ENCODE results near the gene PSMC5. TPM values are rescaled to one million over a fixed set of nuclear protein-coding genes. Genes with fewer than 3 reads are reported as not detected.
"Not testable (repeated sequence)": the region's sequence is repeated elsewhere in the genome, so short reads cannot be mapped to it uniquely, and the experiment has no call there.

The PSMC5 gene
- total RNA-seq, 1 donor from 2014 or later = 124 TPM

DNA sequence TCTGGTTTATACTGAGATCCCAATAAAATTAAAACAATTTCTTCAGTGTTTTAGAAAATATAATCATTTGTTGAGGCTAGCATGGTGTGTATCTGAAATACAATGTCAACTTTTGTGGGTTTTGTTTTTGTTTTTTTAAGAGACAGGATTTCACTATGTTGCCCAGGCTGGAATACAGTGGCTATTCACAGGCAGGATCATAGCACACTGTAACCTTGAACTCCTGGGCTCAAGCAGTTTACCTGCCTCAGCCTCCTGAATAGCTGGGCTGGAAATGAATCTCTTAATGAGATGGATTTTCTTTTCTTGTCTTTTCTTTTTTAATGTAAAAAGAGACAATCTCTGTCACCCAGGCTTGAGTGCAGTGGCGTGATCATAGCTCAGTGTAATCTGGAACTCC lies 41.1 kb upstream of the PSMC5 start:
- H3K36me3 Mint-ChIP-seq (ENCODE audit: low read depth, unreplicated experiment) = peaks cover 9% of the 10 kb centered on the region
- H3K27me3 Mint-ChIP-seq (ENCODE audit: unreplicated experiment) = no peaks in the 10 kb centered on the region
- TF ChIP-seq, protein P1, sequence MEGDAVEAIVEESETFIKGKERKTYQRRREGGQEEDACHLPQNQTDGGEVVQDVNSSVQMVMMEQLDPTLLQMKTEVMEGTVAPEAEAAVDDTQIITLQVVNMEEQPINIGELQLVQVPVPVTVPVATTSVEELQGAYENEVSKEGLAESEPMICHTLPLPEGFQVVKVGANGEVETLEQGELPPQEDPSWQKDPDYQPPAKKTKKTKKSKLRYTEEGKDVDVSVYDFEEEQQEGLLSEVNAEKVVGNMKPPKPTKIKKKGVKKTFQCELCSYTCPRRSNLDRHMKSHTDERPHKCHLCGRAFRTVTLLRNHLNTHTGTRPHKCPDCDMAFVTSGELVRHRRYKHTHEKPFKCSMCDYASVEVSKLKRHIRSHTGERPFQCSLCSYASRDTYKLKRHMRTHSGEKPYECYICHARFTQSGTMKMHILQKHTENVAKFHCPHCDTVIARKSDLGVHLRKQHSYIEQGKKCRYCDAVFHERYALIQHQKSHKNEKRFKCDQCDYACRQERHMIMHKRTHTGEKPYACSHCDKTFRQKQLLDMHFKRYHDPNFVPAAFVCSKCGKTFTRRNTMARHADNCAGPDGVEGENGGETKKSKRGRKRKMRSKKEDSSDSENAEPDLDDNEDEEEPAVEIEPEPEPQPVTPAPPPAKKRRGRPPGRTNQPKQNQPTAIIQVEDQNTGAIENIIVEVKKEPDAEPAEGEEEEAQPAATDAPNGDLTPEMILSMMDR (IDR thresholded peaks at IDR 0.05; ENCODE audit: unreplicated experiment) = no peak
- H3K27ac Mint-ChIP-seq (ENCODE audit: unreplicated experiment) = no peak overlapping the region
- H3K4me1 Mint-ChIP-seq (ENCODE audit: unreplicated experiment) = no peaks in the 10 kb centered on the region
- DNase-seq (ENCODE audit: low spot score) = no peak
- H3K4me3 Mint-ChIP-seq (ENCODE audit: unreplicated experiment) = no peak overlapping the region
- no peaks in the 10 kb centered on the region for H3K9me3 Mint-ChIP-seq (ENCODE audit: unreplicated experiment)

DNA sequence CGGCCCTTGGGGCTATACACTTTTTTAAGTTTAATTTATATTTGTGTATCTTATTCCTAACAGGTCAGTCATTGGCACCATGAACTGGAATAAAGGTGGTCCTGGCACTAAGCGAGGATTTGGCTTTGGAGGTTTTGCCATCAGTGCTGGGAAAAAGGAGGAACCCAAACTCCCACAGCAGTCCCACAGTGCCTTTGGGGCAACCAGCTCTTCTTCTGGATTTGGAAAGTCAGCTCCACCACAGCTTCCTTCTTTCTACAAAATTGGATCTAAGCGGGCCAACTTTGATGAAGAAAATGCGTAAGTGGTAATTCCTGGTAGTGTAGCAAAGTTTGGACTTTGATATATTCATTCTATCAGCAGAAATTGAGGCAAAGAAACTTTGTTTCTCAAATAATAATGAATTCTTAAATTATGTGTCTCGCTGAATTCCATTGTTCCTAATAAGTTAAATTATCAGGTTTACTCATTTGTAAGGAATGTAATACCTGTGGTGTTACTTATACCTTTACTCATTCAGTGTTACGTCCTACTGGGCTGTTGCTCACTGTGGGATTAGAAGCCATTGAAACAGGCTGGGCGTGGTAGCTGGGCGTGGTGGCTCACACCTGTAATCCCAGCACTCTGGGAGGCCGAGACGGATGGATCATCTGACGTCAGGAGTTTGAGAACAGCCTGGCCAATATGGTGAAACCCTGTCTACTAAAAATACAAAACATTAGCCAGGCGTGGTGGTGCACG lies 40.1 kb upstream of the PSMC5 start:
- no peak overlapping the region for H3K4me3 Mint-ChIP-seq (ENCODE audit: unreplicated experiment)
- H3K36me3 Mint-ChIP-seq (ENCODE audit: low read depth, unreplicated experiment) = peaks cover 9% of the 10 kb centered on the region
- H3K27me3 Mint-ChIP-seq (ENCODE audit: unreplicated experiment) = no peaks in the 10 kb centered on the region
- H3K9me3 Mint-ChIP-seq (ENCODE audit: unreplicated experiment) = no peaks in the 10 kb centered on the region
- H3K4me1 Mint-ChIP-seq (ENCODE audit: unreplicated experiment) = no peaks in the 10 kb centered on the region
- DNase-seq (ENCODE audit: low spot score) = no peak
- no peak overlapping the region for H3K27ac Mint-ChIP-seq (ENCODE audit: unreplicated experiment)
- TF ChIP-seq, protein P1 (IDR thresholded peaks at IDR 0.05; ENCODE audit: unreplicated experiment) = no peak

DNA sequence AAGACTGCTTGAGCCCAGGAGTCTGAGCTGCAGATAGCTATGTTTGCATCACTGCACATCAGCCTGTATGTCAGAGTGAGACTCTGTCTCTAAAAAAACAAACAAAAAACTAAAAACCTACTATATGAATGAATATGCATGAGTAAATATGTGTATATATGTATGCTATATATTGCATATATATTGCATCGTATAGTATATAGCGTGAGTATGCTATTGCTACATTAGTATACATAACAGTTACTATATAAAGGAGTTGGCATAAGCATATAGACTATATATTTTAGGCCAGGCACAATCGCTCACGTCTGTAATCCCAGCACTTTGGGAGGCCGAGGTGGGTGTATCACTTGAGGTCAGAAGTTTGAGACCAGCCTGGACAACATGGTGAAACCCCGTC lies 37.2 kb upstream of the PSMC5 start:
- no peak for DNase-seq (ENCODE audit: low spot score)
- TF ChIP-seq, protein P1 (IDR thresholded peaks at IDR 0.05; ENCODE audit: unreplicated experiment) = no peak
- H3K27me3 Mint-ChIP-seq (ENCODE audit: unreplicated experiment) = no peaks in the 10 kb centered on the region
- no peaks in the 10 kb centered on the region for H3K4me1 Mint-ChIP-seq (ENCODE audit: unreplicated experiment)
- H3K9me3 Mint-ChIP-seq (ENCODE audit: unreplicated experiment) = no peaks in the 10 kb centered on the region
- no peak overlapping the region for H3K4me3 Mint-ChIP-seq (ENCODE audit: unreplicated experiment)
- H3K36me3 Mint-ChIP-seq (ENCODE audit: low read depth, unreplicated experiment) = peaks cover 13% of the 10 kb centered on the region
- H3K27ac Mint-ChIP-seq (ENCODE audit: unreplicated experiment) = no peak overlapping the region

DNA sequence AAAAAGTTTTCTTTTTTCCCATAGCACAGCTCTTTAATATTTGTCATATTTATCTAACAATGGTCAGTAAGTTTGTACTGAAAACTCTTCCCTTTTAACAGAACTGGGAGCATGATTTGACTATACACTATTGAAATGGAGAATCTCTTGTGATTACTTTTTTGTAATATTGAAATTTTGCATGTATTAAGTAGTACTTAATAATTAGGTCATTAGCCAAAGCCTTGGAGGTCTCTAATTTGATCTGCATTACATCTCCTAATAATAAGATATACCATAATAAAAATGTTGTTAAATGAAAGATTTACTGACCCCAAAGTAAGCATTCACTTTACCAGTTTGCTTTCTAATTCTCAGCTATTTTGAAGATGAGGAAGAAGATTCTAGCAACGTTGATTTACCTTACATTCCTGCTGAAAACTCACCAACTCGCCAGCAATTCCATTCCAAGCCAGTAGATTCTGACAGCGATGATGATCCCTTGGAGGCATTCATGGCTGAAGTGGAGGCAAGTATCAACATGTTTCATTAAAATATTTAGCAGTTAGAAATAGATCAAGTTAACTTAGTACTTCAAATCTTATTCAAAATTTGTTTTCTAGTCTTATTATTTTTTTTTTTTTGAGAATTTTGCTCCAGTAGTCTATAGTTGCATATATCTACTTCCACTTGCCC lies 35.0 kb upstream of the PSMC5 start:
- H3K9me3 Mint-ChIP-seq (ENCODE audit: unreplicated experiment) = no peaks in the 10 kb centered on the region
- no peak for DNase-seq (ENCODE audit: low spot score)
- no peaks in the 10 kb centered on the region for H3K4me1 Mint-ChIP-seq (ENCODE audit: unreplicated experiment)
- no peak overlapping the region for H3K27ac Mint-ChIP-seq (ENCODE audit: unreplicated experiment)
- no peak overlapping the region for H3K4me3 Mint-ChIP-seq (ENCODE audit: unreplicated experiment)
- TF ChIP-seq, protein P1 (IDR thresholded peaks at IDR 0.05; ENCODE audit: unreplicated experiment) = no peak
- H3K36me3 Mint-ChIP-seq (ENCODE audit: low read depth, unreplicated experiment) = peaks cover 15% of the 10 kb centered on the region
- H3K27me3 Mint-ChIP-seq (ENCODE audit: unreplicated experiment) = no peaks in the 10 kb centered on the region

DNA sequence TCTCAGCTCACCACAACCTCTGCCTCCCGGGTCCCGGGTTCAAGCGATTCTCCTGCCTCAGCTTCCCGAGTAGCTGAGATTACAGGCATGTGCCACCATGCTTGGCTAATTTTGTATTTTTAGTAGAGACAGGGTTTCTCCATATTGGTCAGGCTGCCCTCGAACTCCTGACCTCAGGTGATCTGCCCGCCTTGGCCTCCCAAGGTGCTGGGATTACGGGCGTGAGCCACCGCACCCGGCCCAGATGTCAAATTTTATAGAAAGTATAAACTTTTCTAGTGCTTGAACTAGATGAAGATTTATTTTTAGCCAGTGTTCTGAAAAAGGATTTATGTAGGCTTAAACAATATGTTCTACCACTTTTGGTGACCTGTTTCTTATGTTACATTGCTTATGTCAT lies 30.9 kb upstream of the PSMC5 start:
- peaks cover 18% of the 10 kb centered on the region for H3K36me3 Mint-ChIP-seq (ENCODE audit: low read depth, unreplicated experiment)
- not testable (repeated sequence) for H3K9me3 Mint-ChIP-seq (ENCODE audit: unreplicated experiment); DNase-seq (ENCODE audit: low spot score); H3K4me1 Mint-ChIP-seq (ENCODE audit: unreplicated experiment); H3K27ac Mint-ChIP-seq (ENCODE audit: unreplicated experiment); H3K27me3 Mint-ChIP-seq (ENCODE audit: unreplicated experiment); H3K4me3 Mint-ChIP-seq (ENCODE audit: unreplicated experiment)
